OCI-LY7 (cell line): Measurements from ENCODE around the gene TMEM59L. TPM values are rescaled to one million over a fixed set of nuclear protein-coding genes. Genes with fewer than 3 reads are reported as not detected.

Source experiments
- BruUV-seq: library from RNA; stranded (reverse); fragments of 400-500 nt; replicated peaks from 2 replicates; lab custom pipeline; 2021; lab: Mats Ljungman, UMichigan
- CTCF ChIA-PET: fragments of 300-600 bp; sonication (Branson Sonifier 250); formaldehyde crosslinking; loops from one replicate; lab custom pipeline; 2022; ENCODE audit warnings: antibody characterized with exemption; ENCODE audit not compliant: unreplicated experiment; lab: Charles Lee
- POLR2A ChIA-PET: fragments of 300-600 bp; sonication (Branson Sonifier 250); formaldehyde crosslinking; loops from one replicate; lab custom pipeline; 2022; ENCODE audit warnings: antibody characterized with exemption; lab: Charles Lee
- DNase-seq: peaks from one replicate; pipeline ENCODE4 v3.0.0-alpha.2; 2015; ENCODE audit warnings: low spot score
- H2AFZ ChIP-seq: fragments of 200-600 bp; sonication (generic), shearing (Covaris generic); 2 replicates; pipeline ENCODE4 v1.6.1; 2014; ENCODE audit warnings: mild to moderate bottlenecking, antibody characterized with exemption, low read length, moderate library complexity
- H3K27ac ChIP-seq: fragments of 200-600 bp; sonication (generic); 2 replicates; pipeline ENCODE4 v1.5.1; 2014; ENCODE audit warnings: mixed run types, low read depth, mild to moderate bottlenecking, moderate library complexity, low read length, inconsistent platforms; ENCODE audit not compliant: poor library complexity, severe bottlenecking
- H3K36me3 ChIP-seq: fragments of 200-600 bp; sonication (generic); 2 replicates; pipeline ENCODE4 v1.6.1; 2014; ENCODE audit warnings: mild to moderate bottlenecking, antibody characterized with exemption, low read length, moderate library complexity, mixed read lengths; ENCODE audit not compliant: insufficient read depth
- H3K4me1 ChIP-seq: fragments of 200-600 bp; sonication (generic); 2 replicates; pipeline ENCODE4 v1.5.1; 2014; ENCODE audit warnings: mild to moderate bottlenecking, low read length; ENCODE audit not compliant: insufficient read depth, poor library complexity, severe bottlenecking
- H3K4me2 ChIP-seq: fragments of 200-600 bp; sonication (generic); 2 replicates; pipeline ENCODE4 v1.6.1; 2014; ENCODE audit warnings: mild to moderate bottlenecking, low read length
- H3K4me3 ChIP-seq: fragments of 200-600 bp; sonication (generic); 2 replicates; pipeline ENCODE4 v1.5.1; 2014; ENCODE audit warnings: mild to moderate bottlenecking, low read depth, low read length; ENCODE audit not compliant: poor library complexity, severe bottlenecking
- H3K79me2 ChIP-seq: fragments of 200-600 bp; sonication (generic); 2 replicates; pipeline ENCODE4 v1.6.1; 2016; ENCODE audit warnings: low read depth, mild to moderate bottlenecking, low read length, moderate library complexity, mixed read lengths; ENCODE audit not compliant: insufficient read depth
- H3K9me2 ChIP-seq: fragments of 200-600 bp; sonication (generic); 2 replicates; pipeline ENCODE4 v1.6.1; 2016; ENCODE audit warnings: mild to moderate bottlenecking, low read length, mixed read lengths; ENCODE audit not compliant: insufficient read depth
- H3K9me3 ChIP-seq: fragments of 200-600 bp; sonication (generic); 2 replicates; pipeline ENCODE4 v1.6.1; 2014; ENCODE audit warnings: mild to moderate bottlenecking, mixed run types, low read length, mixed read lengths
- H4K20me1 ChIP-seq: fragments of 200-600 bp; sonication (generic); 2 replicates; pipeline ENCODE4 v1.6.1; 2014; ENCODE audit warnings: mild to moderate bottlenecking, antibody characterized with exemption, low read length, moderate library complexity, mixed read lengths; ENCODE audit not compliant: insufficient read depth
- EZH2phosphoT487 ChIP-seq: fragments of 200-600 bp; sonication (generic); IDR thresholded peaks from 2 replicates; pipeline ENCODE4 v1.6.1; 2018; ENCODE audit warnings: low read depth, borderline replicate concordance, mild to moderate bottlenecking, mixed run types, antibody characterized with exemption, low read length, moderate library complexity, mixed read lengths
- intact Hi-C: fragments of 100-400 bp; cut with micrococcal nuclease; formaldehyde crosslinking; loops from one replicate; pipeline ENCODE4 v1.10.0; 2022; ENCODE audit not compliant: unreplicated experiment
- total RNA-seq, 2 experiments: library from RNA; depleted of rRNA in 1 of 2; stranded (reverse); fragments of >200 nt in 1 of 2; shearing (Covaris generic) in 1 of 2; gene quantifications; 2 replicates each; pipeline ENCODE4 v1.2.3, GENCODE V29; 2014 to 2022
- TF ChIP-seq, protein P1 (sequence below): fragments of 200-600 bp; sonication (generic); conservative IDR thresholded peaks from 2 replicates; pipeline ENCODE4 v1.5.1; 2014; ENCODE audit warnings: mild to moderate bottlenecking, antibody characterized with exemption, low read length, moderate library complexity, mixed read lengths

Gene TMEM59L
- total RNA-seq, 2 experiments from 2014 or later = 0.84 to 1.0 TPM

- CTCF ChIA-PET = no interaction called here
- Histone ChIP-seq H3K4me2 (no peak overlapping the region), H4K20me1 (peaks cover 9% of the 10 kb centered on the region; the same call in 1 of the 2 replicates), H2AFZ (no peak overlapping the region), H3K4me1 (peaks cover 19% of the 10 kb centered on the region), H3K27ac (no peak overlapping the region), H3K9me3 (no peaks in the 10 kb centered on the region), H3K4me3 (no peak overlapping the region), H3K9me2 (no peaks in the 10 kb centered on the region), H3K36me3 (peaks cover 68% of the 10 kb centered on the region), H3K79me2 (peaks cover 23% of the 10 kb centered on the region)
- TF ChIP-seq EZH2phosphoT487 = no peak
- TF ChIP-seq, protein P1, sequence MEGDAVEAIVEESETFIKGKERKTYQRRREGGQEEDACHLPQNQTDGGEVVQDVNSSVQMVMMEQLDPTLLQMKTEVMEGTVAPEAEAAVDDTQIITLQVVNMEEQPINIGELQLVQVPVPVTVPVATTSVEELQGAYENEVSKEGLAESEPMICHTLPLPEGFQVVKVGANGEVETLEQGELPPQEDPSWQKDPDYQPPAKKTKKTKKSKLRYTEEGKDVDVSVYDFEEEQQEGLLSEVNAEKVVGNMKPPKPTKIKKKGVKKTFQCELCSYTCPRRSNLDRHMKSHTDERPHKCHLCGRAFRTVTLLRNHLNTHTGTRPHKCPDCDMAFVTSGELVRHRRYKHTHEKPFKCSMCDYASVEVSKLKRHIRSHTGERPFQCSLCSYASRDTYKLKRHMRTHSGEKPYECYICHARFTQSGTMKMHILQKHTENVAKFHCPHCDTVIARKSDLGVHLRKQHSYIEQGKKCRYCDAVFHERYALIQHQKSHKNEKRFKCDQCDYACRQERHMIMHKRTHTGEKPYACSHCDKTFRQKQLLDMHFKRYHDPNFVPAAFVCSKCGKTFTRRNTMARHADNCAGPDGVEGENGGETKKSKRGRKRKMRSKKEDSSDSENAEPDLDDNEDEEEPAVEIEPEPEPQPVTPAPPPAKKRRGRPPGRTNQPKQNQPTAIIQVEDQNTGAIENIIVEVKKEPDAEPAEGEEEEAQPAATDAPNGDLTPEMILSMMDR = no peak
- intact Hi-C loops = no loop called here
- BruUV-seq = no TSS peak
- DNase-seq = no peak
- POLR2A ChIA-PET = no interaction called here
These were observed 37.9 kb upstream of the TMEM59L start for GRCh38 chr19:18574691-18575291.

DNA sequence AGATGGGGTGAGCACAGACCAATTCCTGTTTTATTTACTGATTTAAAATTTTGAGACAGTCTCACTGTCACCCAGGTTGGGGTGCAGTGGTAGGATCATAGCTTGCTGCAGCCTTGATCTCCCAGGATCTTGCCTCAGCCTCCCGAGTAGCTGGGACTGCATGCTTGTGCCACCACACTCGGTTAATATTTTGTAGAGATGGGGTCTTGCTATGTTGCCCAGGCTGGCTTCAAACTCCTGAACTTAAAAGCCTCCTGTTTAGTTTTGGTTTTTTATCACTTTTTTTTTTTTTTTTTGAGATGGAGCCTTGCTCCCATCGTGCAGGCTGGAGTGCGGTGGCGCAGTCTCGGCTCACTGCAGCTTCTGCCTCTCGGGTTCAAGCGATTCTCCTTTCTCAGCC, 36.3 kb upstream of the TMEM59L start:
- no peak for TF ChIP-seq EZH2phosphoT487
- TF ChIP-seq, protein P1 = no peak
- no peak overlapping the region for H3K4me2 ChIP-seq
- no peaks in the 10 kb centered on the region for H3K9me3 ChIP-seq
- DNase-seq = no peak
- no peak overlapping the region for H3K4me3 ChIP-seq
- ChIA-PET CTCF (no interaction called here), POLR2A (no interaction called here)
- peaks cover 23% of the 10 kb centered on the region for H3K79me2 ChIP-seq
- H3K9me2 ChIP-seq = no peaks in the 10 kb centered on the region
- H4K20me1 ChIP-seq = peaks cover 9% of the 10 kb centered on the region; the same call in 1 of the 2 replicates
- peaks cover 63% of the 10 kb centered on the region for H3K36me3 ChIP-seq
- H3K4me1 ChIP-seq = peaks cover 11% of the 10 kb centered on the region
- BruUV-seq = no TSS peak
- intact Hi-C loops = no loop called here
- no peak overlapping the region for H2AFZ ChIP-seq
- H3K27ac ChIP-seq = no peak overlapping the region

DNA sequence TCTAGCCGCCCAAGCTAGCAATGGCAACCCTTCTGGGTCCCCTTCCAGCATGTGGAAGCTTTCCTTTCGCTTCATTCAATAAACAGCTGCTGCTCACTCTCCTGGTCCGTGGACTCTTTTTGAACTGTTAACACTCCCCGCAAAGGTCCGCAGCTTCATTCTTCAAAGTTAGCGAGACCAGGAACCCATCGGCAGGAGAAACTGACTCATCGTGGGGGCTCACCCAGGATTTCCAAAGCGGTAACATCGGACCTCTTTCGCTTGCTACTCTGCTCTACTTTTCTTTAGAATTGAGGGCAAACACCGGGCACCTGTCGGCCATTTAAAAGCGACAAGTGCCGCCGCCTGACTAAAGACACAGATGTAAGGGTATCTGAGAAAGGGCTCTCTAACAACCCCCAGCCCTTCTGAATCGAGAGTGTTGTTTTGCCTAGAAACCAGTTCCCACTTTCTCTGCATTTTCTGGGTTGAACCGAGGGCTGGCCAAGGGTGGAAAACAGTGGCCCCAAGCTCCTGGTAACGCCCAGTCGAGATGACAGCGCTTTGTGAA, 35.2 kb upstream of the TMEM59L start:
- no peak for TF ChIP-seq EZH2phosphoT487
- TF ChIP-seq, protein P1 = no peak
- intact Hi-C loops = no loop called here
- DNase-seq = no peak
- Histone ChIP-seq H3K4me3 (no peak overlapping the region), H3K9me2 (no peaks in the 10 kb centered on the region), H3K27ac (no peak overlapping the region), H3K4me1 (peaks cover 11% of the 10 kb centered on the region), H3K79me2 (peaks cover 16% of the 10 kb centered on the region), H3K4me2 (no peak overlapping the region), H4K20me1 (peaks cover 6% of the 10 kb centered on the region; the same call in 1 of the 2 replicates), H3K9me3 (no peaks in the 10 kb centered on the region), H2AFZ (no peak overlapping the region), H3K36me3 (peaks cover 62% of the 10 kb centered on the region)
- BruUV-seq = no TSS peak
- ChIA-PET CTCF (no interaction called here), POLR2A (no interaction called here)
